GM12878 (cell line): ENCODE results near the gene SIX1. TPM values are rescaled to one million over a fixed set of nuclear protein-coding genes. Genes with fewer than 3 reads are reported as not detected.

ENCODE experiments used
- ATAC-seq: fragments of 200-7000 bp; cut with Tn5 transposase; 3 replicates; pipeline ENCODE4 v1.9.1; 2020; ENCODE audit warnings: mild to moderate bottlenecking, moderate library complexity
- BruUV-seq: library from RNA; stranded (reverse); fragments of 400-500 nt; replicated peaks from 2 replicates; lab custom pipeline; 2021; lab: Mats Ljungman, UMichigan
- CTCF ChIA-PET: fragments of 300-600 bp; sonication (Branson Sonifier 250); formaldehyde crosslinking; extraction: SDS; loops from one replicate; lab custom pipeline; 2021; ENCODE audit warnings: inconsistent platforms; lab: Yijun Ruan, JAX
- POLR2A ChIA-PET: fragments of 350-600 bp; formaldehyde crosslinking; extraction: SDS; loops from one replicate; lab custom pipeline; 2021; ENCODE audit warnings: inconsistent platforms; lab: Charles Lee
- RAD21 ChIA-PET: fragments of 300-600 bp; sonication (Branson Sonifier 250); formaldehyde crosslinking; loops from one replicate; lab custom pipeline; 2023; ENCODE audit warnings: antibody characterized with exemption; ENCODE audit not compliant: unreplicated experiment; lab: Charles Lee
- SMC1A ChIA-PET: fragments of 300-600 bp; sonication (Branson Sonifier 250); formaldehyde crosslinking; loops from one replicate; lab custom pipeline; 2023; ENCODE audit not compliant: unreplicated experiment, uncharacterized antibody; lab: Charles Lee
- DNase-seq: peaks from one replicate; pipeline ENCODE4 v3.0.0-alpha.2; 2011; ENCODE audit warnings: low read depth, low spot score
- FAIRE-seq: peaks from 3 replicates; lab custom pipeline; 2011; peaks lifted over from hg19 to GRCh38; lab: Jason Lieb, UNC
- H2AFZ ChIP-seq: 2 replicates; pipeline ENCODE4 v1.6.0; 2011; ENCODE audit warnings: low read depth, low read length, control low read depth; ENCODE audit not compliant: control insufficient read depth
- H3K27ac ChIP-seq: 2 replicates; pipeline ENCODE4 v1.5.1; 2011; ENCODE audit warnings: control low read depth; ENCODE audit not compliant: control insufficient read depth, insufficient read depth
- H3K27me3 ChIP-seq, 2 experiments: replicated peaks in 1 of 2; 2 replicates each; pipeline versions ENCODE4 v1.6.0 to v1.6.1; 2011; ENCODE audit warnings: low read length in 1 of 2; ENCODE audit not compliant: control insufficient read depth in 2 of 2, insufficient read depth in 2 of 2
- H3K36me3 ChIP-seq, 2 experiments: 2 replicates each; pipeline ENCODE4 v1.5.1; 2011; ENCODE audit warnings: low read length in 1 of 2; ENCODE audit not compliant: control insufficient read depth in 2 of 2, insufficient read depth in 2 of 2
- H3K4me1 ChIP-seq: 2 replicates; pipeline ENCODE4 v1.6.1; 2011; ENCODE audit warnings: mild to moderate bottlenecking, low read length, moderate library complexity, mixed read lengths; ENCODE audit not compliant: control insufficient read depth, insufficient read depth
- H3K4me2 ChIP-seq: 2 replicates; pipeline ENCODE4 v1.6.0; 2011; ENCODE audit warnings: control low read depth; ENCODE audit not compliant: control insufficient read depth, insufficient read depth
- H3K4me3 ChIP-seq: fragments of 200-600 bp; sonication (generic); 2 replicates; pipeline ENCODE4 v1.5.1; 2016
- H3K79me2 ChIP-seq: 2 replicates; pipeline ENCODE4 v1.6.0; 2011; ENCODE audit warnings: low read length; ENCODE audit not compliant: control insufficient read depth, insufficient read depth
- H3K9ac ChIP-seq: 2 replicates; pipeline ENCODE4 v1.8.0; 2011; ENCODE audit warnings: low read length, control low read depth, mixed read lengths; ENCODE audit not compliant: control insufficient read depth, insufficient read depth
- H3K9me3 ChIP-seq: replicated peaks from 3 replicates; pipeline ENCODE4 v1.5.1; 2011; ENCODE audit warnings: mild to moderate bottlenecking, low read length; ENCODE audit not compliant: control insufficient read depth, insufficient read depth
- H4K20me1 ChIP-seq: 2 replicates; pipeline ENCODE4 v1.6.0; 2011; ENCODE audit not compliant: control insufficient read depth, insufficient read depth
- BACH1 ChIP-seq: fragments of 450-650 bp; IDR thresholded peaks from 2 replicates; pipeline ENCODE4 v1.6.1; 2017; ENCODE audit warnings: mild to moderate bottlenecking, borderline replicate concordance
- CBFB ChIP-seq: IDR thresholded peaks from 2 replicates; pipeline ENCODE4 v1.6.1; 2016; ENCODE audit warnings: antibody characterized with exemption, low read depth
- CBX5 ChIP-seq: sonication (generic); IDR thresholded peaks from 2 replicates; pipeline ENCODE4 v1.6.1; 2016; ENCODE audit warnings: low read depth, moderate library complexity, mild to moderate bottlenecking, inconsistent platforms
- EED ChIP-seq: sonication (generic); IDR thresholded peaks from 2 replicates; pipeline ENCODE4 v1.6.1; 2016; ENCODE audit warnings: antibody characterized with exemption, low read depth
- ESRRA ChIP-seq: IDR thresholded peaks from 2 replicates; pipeline ENCODE4 v1.6.1; 2012; ENCODE audit warnings: mild to moderate bottlenecking, low read length, improper control_type of control experiment
- FOS ChIP-seq: IDR thresholded peaks from 3 replicates; pipeline ENCODE4 v1.6.1; 2011; ENCODE audit warnings: borderline replicate concordance; ENCODE audit not compliant: insufficient read length; ENCODE audit errors: extremely low read depth
- MAX ChIP-seq: IDR thresholded peaks from 2 replicates; pipeline ENCODE4 v1.6.1; 2012; ENCODE audit warnings: low read depth, low read length, improper control_type of control experiment
- MEF2B ChIP-seq: fragments of 450-650 bp; IDR thresholded peaks from 2 replicates; pipeline ENCODE4 v1.6.1; 2018; ENCODE audit warnings: mild to moderate bottlenecking, moderate library complexity; ENCODE audit not compliant: partially characterized antibody, poor library complexity, severe bottlenecking
- NFIC ChIP-seq: IDR thresholded peaks from 2 replicates; pipeline ENCODE4 v1.6.1; 2012; ENCODE audit warnings: low read depth, mild to moderate bottlenecking, inconsistent platforms, low read length, moderate library complexity
- NFXL1 ChIP-seq: fragments of 450-650 bp; IDR thresholded peaks from 2 replicates; pipeline ENCODE4 v1.6.1; 2017; ENCODE audit warnings: antibody characterized with exemption, mild to moderate bottlenecking, borderline replicate concordance
- NFYB ChIP-seq: IDR thresholded peaks from 2 replicates; pipeline ENCODE4 v1.6.1; 2011; ENCODE audit warnings: low read depth, mild to moderate bottlenecking, low read length, improper control_type of control experiment, moderate library complexity; ENCODE audit not compliant: insufficient read depth
- NR2F1 ChIP-seq: fragments of 450-650 bp; conservative IDR thresholded peaks from 2 replicates; pipeline ENCODE4 v1.6.1; 2017; ENCODE audit warnings: mild to moderate bottlenecking
- RCOR1 ChIP-seq: conservative IDR thresholded peaks from 2 replicates; pipeline ENCODE4 v1.6.1; 2012; ENCODE audit warnings: low read depth, low read length, improper control_type of control experiment
- SMC3 ChIP-seq: IDR thresholded peaks from 2 replicates; pipeline ENCODE4 v1.6.1; 2011; ENCODE audit warnings: low read length, improper control_type of control experiment, borderline replicate concordance
- STAT3 ChIP-seq: IDR thresholded peaks from 2 replicates; pipeline ENCODE4 v1.6.1; 2011; ENCODE audit warnings: low read depth, low read length, improper control_type of control experiment
- ZZZ3 ChIP-seq: IDR thresholded peaks from 2 replicates; pipeline ENCODE4 v1.6.1; 2011; ENCODE audit warnings: low read depth; ENCODE audit not compliant: control insufficient read depth, insufficient read length
- WGBS: methylation state at CpG from one replicate; pipeline ENCODE4 v1.1.6; 2016; ENCODE audit warnings: low lambda C conversion rate; ENCODE audit not compliant: insufficient replicate concordance, insufficient coverage; ENCODE audit errors: missing lambda C conversion rate; 5-methylcytosine and 5-hydroxymethylcytosine counted together
- in situ Hi-C: fragments of 300-500 bp; cut with MboI; formaldehyde crosslinking; loops from 9 replicates; pipeline ENCODE4 v1.14.3; 2018; ENCODE audit warnings: mixed read lengths
- intact Hi-C: fragments of 100-400 bp; cut with micrococcal nuclease; formaldehyde crosslinking; loops from one replicate; pipeline ENCODE4 v1.14.2; 2022; ENCODE audit not compliant: unreplicated experiment
- polyA plus RNA-seq, 11 experiments: library from polyadenylated mRNA; depleted of rRNA in 4 of 11; unstranded in 6 of 11; stranded (reverse) in 5 of 11; fragments of >200 nt; fragmentation: Nextera tagmentation in 4 of 11; fragmentation: Illumina TruSeq in 1 of 11; extraction: Ambion mirVana in 4 of 11; extraction: Trizol in 1 of 11; gene quantifications; 1 replicate in 1 of 11; 2 replicates in 10 of 11; pipeline versions ENCODE4 v1.2.1 to v1.2.3, GENCODE V29; 2011 to 2016; ENCODE audit warnings: inconsistent platforms in 2 of 11, missing spikeins in 2 of 11, low read depth in 1 of 11
- total RNA-seq, 4 experiments: library from RNA; depleted of rRNA in 3 of 4; stranded (reverse); fragments of >200 nt in 3 of 4; fragmentation: Illumina TruSeq in 1 of 4; extraction: Trizol in 1 of 4; gene quantifications; 2 replicates each; pipeline versions ENCODE4 v1.2.1 to v1.2.3, GENCODE V29; 2013 to 2021

SIX1 gene
- total and polyA plus RNA-seq, 10 of the 15 experiments (the other 5 are each of a cell fraction or from before 2014, with no cell fraction given), result 0.03 to 0.06 (median 0.05) TPM; not detected in 5

GRCh38 chr14:60684203-60684602, 34.9 kb upstream of the SIX1 start:
- H3K9ac ChIP-seq, result no peak overlapping the region
- H3K36me3 ChIP-seq, result no peaks in the 10 kb centered on the region
- POLR2A ChIA-PET, result no interaction called here
- no peaks in the 10 kb centered on the region for H3K9me3 ChIP-seq
- H2AFZ ChIP-seq, result no peak overlapping the region
- no peaks in the 10 kb centered on the region for H4K20me1 ChIP-seq
- H3K79me2 ChIP-seq, result no peaks in the 10 kb centered on the region
- DNase-seq (no peak), ATAC-seq (no peak), FAIRE-seq (no peak)
- CTCF ChIA-PET, result no interaction called here
- H3K4me3 ChIP-seq, result no peak overlapping the region
- no peaks in the 10 kb centered on the region for H3K27me3 ChIP-seq
- 23% methylated on average over 2 of the region's 2 CpGs for WGBS
- H3K4me1 ChIP-seq, result no peaks in the 10 kb centered on the region
- in situ Hi-C loops (no loop called here), intact Hi-C loops (no loop called here)
- no peak for TF ChIP-seq CBX5
- no peak for TF ChIP-seq MEF2B
- no peak for TF ChIP-seq NFXL1
- no peak for TF ChIP-seq NFYB
- no peak for TF ChIP-seq BACH1
- TF ChIP-seq ESRRA, result no peak
- TF ChIP-seq RCOR1, result no peak
- TF ChIP-seq SMC3, result no peak
- TF ChIP-seq FOS, result no peak
- no peak for TF ChIP-seq STAT3
- TF ChIP-seq NR2F1, result no peak
- no peak for TF ChIP-seq EED
- no peak for TF ChIP-seq MAX
- TF ChIP-seq NFIC, result no peak
- no peak for TF ChIP-seq CBFB
- no peak for TF ChIP-seq ZZZ3
- no peak overlapping the region for H3K27ac ChIP-seq
- RAD21 ChIA-PET, result no interaction called here
- SMC1A ChIA-PET, result interaction anchor here (0.5 to 0.8 kb wide), 2 partner anchors 11 to 240 kb away, joined by 3 read pairs; no protein-coding TSS in a partner anchor
- H3K4me2 ChIP-seq, result no peak overlapping the region
- BruUV-seq, result no TSS peak
